Ovary (tissue), 9 donors: ENCODE results near the gene CRTC2. TPM values are rescaled to one million over a fixed set of nuclear protein-coding genes. Genes with fewer than 3 reads are reported as not detected.
"Not testable (repeated sequence)": the region's sequence is repeated elsewhere in the genome, so short reads cannot be mapped to it uniquely, and the experiment has no call there.

ENCODE experiments used
- DNase-seq, 5 donors: peaks; one replicate each; pipeline ENCODE4 v3.0.0-alpha.2; 2019 to 2020
- H3K27ac ChIP-seq, 2 donors: fragments of 200-600 bp; one replicate each; pipeline versions ENCODE4 v1.5.1 to v1.8.0; 2019 to 2022
- H3K27me3 ChIP-seq: fragments of 200-600 bp; one replicate; pipeline ENCODE4 v1.8.0; 2022
- H3K36me3 ChIP-seq: fragments of 200-600 bp; sonication (generic); one replicate; pipeline ENCODE4 v1.5.1; 2019
- H3K4me1 ChIP-seq: one replicate; pipeline ENCODE4 v1.8.1; 2013; ENCODE audit warnings: mild to moderate bottlenecking, moderate library complexity; ENCODE audit not compliant: insufficient read depth
- H3K4me3 ChIP-seq: fragments of 200-600 bp; sonication (generic); one replicate; pipeline ENCODE4 v1.5.1; 2017
- H3K9me3 ChIP-seq, 2 donors: fragments of 200-600 bp in 1 of 2; sonication (generic) in 1 of 2; one replicate each; pipeline versions ENCODE4 v1.5.1 to v1.8.1; 2013 to 2019; ENCODE audit warnings: mild to moderate bottlenecking in 1 of 2, moderate library complexity in 1 of 2
- EP300 ChIP-seq: sonication (generic); formaldehyde crosslinking; IDR thresholded peaks from one replicate; pipeline ENCODE4 v1.6.1; 2017; ENCODE audit warnings: antibody characterized with exemption
- POLR2A ChIP-seq: fragments of 450-650 bp; IDR thresholded peaks from one replicate; pipeline ENCODE4 v1.6.1; 2017; ENCODE audit warnings: antibody characterized with exemption, mild to moderate bottlenecking, moderate library complexity
- whole genome bisulfite sequencing, 3 donors: extraction: QIAGEN DNeasy Blood & Tissue Kit in 1 of 3; methylation state at CpG; one replicate each; pipeline versions ENCODE4 v1.1.5 to v1.1.7; 2013 to 2017; 5-methylcytosine and 5-hydroxymethylcytosine counted together
- intact Hi-C, 4 donors: fragments of 100-400 bp; cut with DNase I; formaldehyde crosslinking; loops; one replicate each; pipeline versions ENCODE4 v1.11.0 to v1.15.1; 2022 to 2023
- polyA plus RNA-seq, 2 donors: library from polyadenylated mRNA; stranded (reverse); fragments of 200-250 nt in 1 of 2; fragments of 350-450 nt in 1 of 2; fragmentation: Illumina TruSeq in 1 of 2; extraction: RNeasy Lipid Tissue Mini Kit (QIAGEN cat#74804) in 1 of 2; gene quantifications; one replicate each; pipeline ENCODE4 v1.2.3, GENCODE V29; 2013 to 2014
- total RNA-seq, 7 donors: library from RNA; depleted of rRNA in 2 of 7; stranded (reverse); fragments of >200 nt in 2 of 7; fragmentation: NEBNext Ultra II Directional in 3 of 7; extraction: Animal tissue kit (Norgen Biotek cat#: 25700) in 3 of 7; gene quantifications; one replicate each; pipeline versions ENCODE4 v1.1.0 to v1.2.4, GENCODE V29; 2016 to 2023
- TF ChIP-seq, protein P1 (sequence below), 3 donors: fragments of 450-650 bp in 2 of 3; fragments of 200-600 bp in 1 of 3; IDR thresholded peaks; one replicate each; pipeline versions ENCODE4 v1.5.1 to v1.8.0; 2016 to 2022; ENCODE audit warnings: antibody characterized with exemption in 3 of 3, mild to moderate bottlenecking in 1 of 3
- donor health status: DM: no; HTN: no; CAD: no; lungs with moderate emphysema.
- donor health status: DM: no; HTN: no; CAD: no.
- donor health status: Bipolar disorder and iron deficiency.
- donor health status: DM: yes; HTN: yes; CAD: no.
- donor health status: DM: no; HTN: no; CAD: no.
- donor health status: DM: yes; HTN: yes; CAD: no.

Gene CRTC2
- total and polyA plus RNA-seq, 9 donors, result 19.2 to 52.5 (median 37.9) TPM

DNA sequence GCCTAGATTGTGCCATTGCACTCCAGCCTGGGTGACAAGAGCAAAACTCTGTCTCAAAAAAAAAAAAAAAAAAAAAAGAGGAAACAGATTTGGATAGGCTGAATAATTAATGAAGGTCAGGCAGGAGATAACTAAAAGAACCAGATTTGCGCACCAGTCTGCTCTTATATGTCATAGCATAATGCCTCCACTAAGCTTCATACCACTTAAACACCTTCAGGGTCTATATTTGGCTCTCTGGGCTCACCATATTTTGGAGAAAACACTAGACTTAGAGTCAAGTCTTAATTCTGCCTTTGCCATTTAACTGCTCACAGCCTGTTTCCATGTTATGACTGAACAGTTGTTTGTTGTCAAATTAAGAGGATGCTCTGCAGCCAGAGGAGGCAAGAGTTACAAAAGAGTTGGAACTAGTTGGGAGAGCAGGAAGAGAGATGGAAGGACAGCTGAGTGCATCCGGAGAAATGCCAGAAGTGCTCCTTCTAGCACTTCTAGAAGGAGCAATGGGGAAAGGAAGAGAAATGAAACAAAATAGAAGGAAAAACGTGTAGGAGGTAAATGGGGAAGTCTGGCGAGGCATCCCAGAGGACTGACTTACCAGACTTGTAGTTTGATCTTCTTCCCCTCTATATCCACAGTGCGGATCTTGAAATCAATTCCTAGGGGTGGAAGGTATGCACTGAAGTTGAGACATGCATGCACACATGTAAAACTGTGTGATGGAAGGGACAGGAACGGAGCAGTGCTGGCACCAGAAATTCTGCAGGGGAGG lies 25.9 kb upstream of the CRTC2 start:
- H3K27ac ChIP-seq, result no peak overlapping the region
- H3K4me1 ChIP-seq, result peaks cover 5% of the 10 kb centered on the region
- TF ChIP-seq, protein P1, sequence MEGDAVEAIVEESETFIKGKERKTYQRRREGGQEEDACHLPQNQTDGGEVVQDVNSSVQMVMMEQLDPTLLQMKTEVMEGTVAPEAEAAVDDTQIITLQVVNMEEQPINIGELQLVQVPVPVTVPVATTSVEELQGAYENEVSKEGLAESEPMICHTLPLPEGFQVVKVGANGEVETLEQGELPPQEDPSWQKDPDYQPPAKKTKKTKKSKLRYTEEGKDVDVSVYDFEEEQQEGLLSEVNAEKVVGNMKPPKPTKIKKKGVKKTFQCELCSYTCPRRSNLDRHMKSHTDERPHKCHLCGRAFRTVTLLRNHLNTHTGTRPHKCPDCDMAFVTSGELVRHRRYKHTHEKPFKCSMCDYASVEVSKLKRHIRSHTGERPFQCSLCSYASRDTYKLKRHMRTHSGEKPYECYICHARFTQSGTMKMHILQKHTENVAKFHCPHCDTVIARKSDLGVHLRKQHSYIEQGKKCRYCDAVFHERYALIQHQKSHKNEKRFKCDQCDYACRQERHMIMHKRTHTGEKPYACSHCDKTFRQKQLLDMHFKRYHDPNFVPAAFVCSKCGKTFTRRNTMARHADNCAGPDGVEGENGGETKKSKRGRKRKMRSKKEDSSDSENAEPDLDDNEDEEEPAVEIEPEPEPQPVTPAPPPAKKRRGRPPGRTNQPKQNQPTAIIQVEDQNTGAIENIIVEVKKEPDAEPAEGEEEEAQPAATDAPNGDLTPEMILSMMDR (IDR thresholded peaks at IDR 0.05), result no peak
- TF ChIP-seq EP300, result no peak
- TF ChIP-seq POLR2A, result no peak
- no peaks in the 10 kb centered on the region for H3K27me3 ChIP-seq
- WGBS, 3 donors, result 30 to 41% (median 40%) methylated on average over 6 of the region's 6 CpGs
- DNase-seq, result no peak
- no peak overlapping the region for H3K4me3 ChIP-seq
- no peaks in the 10 kb centered on the region for H3K9me3 ChIP-seq
- H3K36me3 ChIP-seq, result no peaks in the 10 kb centered on the region
- intact Hi-C loops, result loop anchor here (2.0 to 10.0 kb wide), 5 partner anchors 187 to 470 kb away; partner anchors contain the start of genes ILF2 (in 1 of the 4) and NPR1 (in 1 of the 4)

DNA sequence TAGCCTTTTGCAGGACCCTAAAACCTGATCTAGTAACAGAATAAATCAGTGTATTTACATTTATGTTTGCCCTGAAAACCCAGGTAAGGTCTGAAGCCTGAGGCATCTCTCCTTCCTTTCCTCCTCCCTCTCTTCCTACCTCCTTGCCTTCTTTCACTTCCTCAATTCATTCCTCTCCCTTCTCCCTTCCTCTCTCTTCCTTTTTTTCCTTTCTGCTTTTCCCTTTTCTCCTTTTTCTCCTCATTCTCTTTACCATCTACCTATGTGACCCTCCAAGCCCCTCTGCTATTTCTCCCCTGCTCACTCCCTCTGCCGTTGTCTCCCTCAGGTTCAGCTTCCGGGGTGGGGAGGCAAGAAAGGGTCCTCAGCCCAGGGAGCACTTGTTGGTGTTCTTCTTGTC lies 23.3 kb upstream of the CRTC2 start:
- not testable (repeated sequence) for H3K9me3 ChIP-seq, H3K4me1 ChIP-seq, H3K4me3 ChIP-seq, H3K27ac ChIP-seq, DNase-seq, H3K27me3 ChIP-seq, H3K36me3 ChIP-seq
- 76 to 92% (median 87%) methylated on average over 2 of the region's 2 CpGs for WGBS, 3 donors
- intact Hi-C loops, result loop anchor here (5.0 to 10.0 kb wide), 4 partner anchors 184 to 467 kb away; partner anchors contain the start of genes ILF2 (in 1 of the 4) and NPR1 (in 1 of the 4)

DNA sequence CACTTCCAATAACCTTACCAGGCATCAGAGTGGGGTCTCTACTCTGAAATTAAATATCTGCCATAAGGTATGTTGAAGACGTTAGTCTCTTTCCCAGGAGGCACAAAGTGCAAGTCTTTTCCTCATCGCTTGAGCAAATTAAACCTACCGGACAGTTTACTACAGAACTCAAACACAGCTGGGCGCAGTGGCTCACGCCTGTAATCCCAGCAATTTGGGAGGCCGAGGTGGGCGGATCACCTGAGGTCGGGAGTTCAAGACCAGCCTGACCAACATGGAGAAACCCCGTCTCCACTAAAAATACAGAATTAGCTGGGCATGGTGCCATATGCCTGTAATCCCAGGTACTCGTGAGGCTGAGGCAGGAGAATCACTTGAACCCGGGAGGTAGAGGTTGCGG lies 20.7 kb upstream of the CRTC2 start:
- DNase-seq, H3K4me3 ChIP-seq, H3K27me3 ChIP-seq, H3K36me3 ChIP-seq, H3K27ac ChIP-seq, H3K9me3 ChIP-seq, H3K4me1 ChIP-seq: not testable (repeated sequence)
- intact Hi-C loops, result loop anchor here in 1 of 4 donors (5.0 kb wide), 1 partner anchor 297 kb away; no protein-coding TSS in a partner anchor
- 88 to 92% (median 90%) methylated on average over 12 of the region's 12 CpGs for WGBS, 3 donors

DNA sequence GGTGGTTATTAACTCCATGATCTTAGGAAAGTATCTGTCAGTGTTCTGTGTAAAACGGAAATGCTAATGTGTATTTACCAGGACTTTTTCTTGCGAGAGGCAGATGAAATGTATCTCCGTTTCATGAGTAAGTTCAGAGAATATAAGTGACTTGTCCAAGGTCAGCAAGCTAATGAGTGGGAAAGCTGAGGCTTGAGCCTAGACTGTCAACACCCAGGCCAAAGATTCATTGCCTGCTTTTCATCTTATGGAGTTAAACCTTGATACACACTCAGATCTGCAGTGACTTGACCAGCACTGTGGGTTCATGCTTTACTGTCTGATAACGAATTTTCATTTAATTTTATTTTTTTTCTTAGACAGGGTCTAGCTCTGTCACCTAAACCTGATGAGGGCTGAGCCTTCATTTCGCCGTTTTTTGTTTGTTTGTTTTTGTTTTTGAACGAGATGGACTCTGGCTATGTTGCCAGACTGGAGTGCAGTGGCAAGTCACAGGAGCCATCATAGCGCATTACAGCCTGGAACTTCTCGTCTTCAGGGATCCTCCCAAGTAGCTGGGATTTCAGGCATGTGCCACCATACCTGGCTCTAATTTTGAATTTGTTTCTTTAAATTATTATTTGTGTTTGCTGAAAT lies 20.0 kb upstream of the CRTC2 start:
- no peak for TF ChIP-seq POLR2A
- no peak for TF ChIP-seq EP300
- TF ChIP-seq, protein P1 (IDR thresholded peaks at IDR 0.05), result no peak
- Histone ChIP-seq H3K4me3 (peak overlapping the region; percentile 85), H3K27me3 (no peaks in the 10 kb centered on the region), H3K27ac (peak overlapping the region; percentile 25 to 73), H3K36me3 (no peaks in the 10 kb centered on the region), H3K9me3 (no peaks in the 10 kb centered on the region), H3K4me1 (peaks cover 4% of the 10 kb centered on the region)
- DNase-seq, result no peak
- 47 to 54% (median 49%) methylated on average over 9 of the region's 9 CpGs for WGBS, 3 donors
- intact Hi-C loops, result loop anchor here in 1 of 4 donors (5.0 kb wide), 1 partner anchor 296 kb away; no protein-coding TSS in a partner anchor

DNA sequence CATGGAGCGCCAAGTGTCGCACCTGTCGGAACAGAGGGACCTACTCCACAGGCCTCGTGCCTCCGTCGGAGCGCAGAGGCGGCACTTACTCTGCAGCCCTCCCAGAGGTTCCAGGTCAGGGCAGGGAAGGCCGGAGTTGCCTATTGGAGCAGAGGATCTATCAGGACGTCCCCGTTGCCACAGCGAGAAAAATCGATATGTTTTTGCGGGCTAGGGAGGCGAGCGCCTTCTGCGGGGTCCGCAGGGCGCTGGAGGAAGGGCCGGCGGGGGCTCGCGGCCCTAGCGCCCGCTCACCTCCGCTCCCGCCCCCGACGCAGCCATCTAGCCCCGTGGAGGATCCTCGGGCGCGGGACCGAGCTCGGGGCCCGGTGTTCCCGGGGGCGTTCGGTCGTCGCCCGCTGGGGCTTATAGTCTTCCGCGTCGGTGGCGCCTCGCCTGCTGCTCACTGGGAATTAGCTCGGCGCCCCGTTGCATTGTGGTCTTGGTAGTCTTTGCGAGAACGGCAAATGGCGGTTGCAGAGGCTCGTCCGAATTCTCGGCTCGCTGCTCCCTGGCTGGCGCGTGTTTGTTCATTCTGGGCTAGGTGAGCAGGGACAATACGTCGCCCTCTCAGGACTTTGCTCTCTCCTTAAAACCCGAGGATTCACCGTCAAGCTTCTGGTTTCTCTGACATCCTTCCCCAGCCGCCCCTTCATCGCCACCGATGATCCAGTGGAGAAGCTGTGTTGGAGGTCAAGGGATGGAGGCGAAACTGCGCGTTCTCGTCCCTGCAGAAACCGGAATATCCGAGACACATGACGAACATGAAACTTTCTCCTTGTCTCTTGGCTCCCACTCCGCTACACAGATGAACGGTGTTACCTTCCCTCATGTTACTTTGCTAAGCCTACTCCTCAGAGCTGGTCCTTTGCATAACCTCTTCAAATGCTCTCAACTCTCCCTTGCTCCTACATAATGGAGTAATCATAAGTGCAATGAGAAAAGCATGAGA lies 19.1 kb upstream of the CRTC2 start, which contains the start of gene JTB:
JTB (minus strand) TSS at position 425 of the 991 bp plus-strand sequence; CDS start at position 3, 422 bp downstream.
- Histone ChIP-seq H3K36me3 (no peaks in the 10 kb centered on the region), H3K27ac (peak within 1 kb of the TSS; percentile 25 to 73), H3K4me3 (peak within 1 kb of the TSS; percentile 85), H3K27me3 (no peaks in the 10 kb centered on the region), H3K9me3 (no peaks in the 10 kb centered on the region), H3K4me1 (peaks cover 4% of the 10 kb centered on the region)
- WGBS, 3 donors, result 0% methylated on average over 70 to 75 of the region's 75 CpGs
- DNase-seq, result peak; percentile 86 to 90 (median 86)
- TF ChIP-seq POLR2A, result peak; percentile 87
- TF ChIP-seq, protein P1 (IDR thresholded peaks at IDR 0.05), result no peak
- intact Hi-C loops, result loop anchor here in 1 of 4 donors (5.0 kb wide), 1 partner anchor 295 kb away; no protein-coding TSS in a partner anchor
